Measurements from ENCODE around the gene RFX1.
"Not testable (repeated sequence)": the region's sequence is repeated elsewhere in the genome, so short reads cannot be mapped to it uniquely, and the experiment has no call there.

The RFX1 gene

DNA sequence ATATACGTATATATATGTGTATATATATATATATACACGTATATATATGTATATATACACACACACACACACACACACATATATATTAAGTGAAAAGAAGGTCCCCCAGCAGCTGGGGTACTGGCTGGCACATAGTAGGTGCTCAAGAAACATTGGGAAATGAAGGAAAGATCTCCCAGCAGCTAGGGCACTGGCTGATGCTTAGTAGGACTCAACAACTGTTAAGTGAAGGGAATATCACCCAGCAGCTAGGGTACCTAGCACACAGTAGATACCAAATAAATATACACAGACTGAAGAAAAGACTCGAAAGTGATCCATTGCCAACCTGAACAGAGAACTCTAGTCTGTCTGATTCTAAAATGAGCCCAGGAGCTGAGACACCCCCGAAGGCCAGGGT is 80.1 kb downstream of the RFX1 start:
- DNase-seq (ENCODE audit: low spot score): no peak
- H3K36me3 Mint-ChIP-seq (ENCODE audit: low read depth): peaks cover 27% of the 10 kb centered on the region
- no peak overlapping the region for H3K4me3 Mint-ChIP-seq
- no peaks in the 10 kb centered on the region for H3K4me1 Mint-ChIP-seq (ENCODE audit: low read depth)
- H3K27me3 Mint-ChIP-seq (ENCODE audit: low read depth): no peaks in the 10 kb centered on the region
- H3K27ac Mint-ChIP-seq: no peak overlapping the region
- peaks cover 3% of the 10 kb centered on the region for H3K9me3 Mint-ChIP-seq

DNA sequence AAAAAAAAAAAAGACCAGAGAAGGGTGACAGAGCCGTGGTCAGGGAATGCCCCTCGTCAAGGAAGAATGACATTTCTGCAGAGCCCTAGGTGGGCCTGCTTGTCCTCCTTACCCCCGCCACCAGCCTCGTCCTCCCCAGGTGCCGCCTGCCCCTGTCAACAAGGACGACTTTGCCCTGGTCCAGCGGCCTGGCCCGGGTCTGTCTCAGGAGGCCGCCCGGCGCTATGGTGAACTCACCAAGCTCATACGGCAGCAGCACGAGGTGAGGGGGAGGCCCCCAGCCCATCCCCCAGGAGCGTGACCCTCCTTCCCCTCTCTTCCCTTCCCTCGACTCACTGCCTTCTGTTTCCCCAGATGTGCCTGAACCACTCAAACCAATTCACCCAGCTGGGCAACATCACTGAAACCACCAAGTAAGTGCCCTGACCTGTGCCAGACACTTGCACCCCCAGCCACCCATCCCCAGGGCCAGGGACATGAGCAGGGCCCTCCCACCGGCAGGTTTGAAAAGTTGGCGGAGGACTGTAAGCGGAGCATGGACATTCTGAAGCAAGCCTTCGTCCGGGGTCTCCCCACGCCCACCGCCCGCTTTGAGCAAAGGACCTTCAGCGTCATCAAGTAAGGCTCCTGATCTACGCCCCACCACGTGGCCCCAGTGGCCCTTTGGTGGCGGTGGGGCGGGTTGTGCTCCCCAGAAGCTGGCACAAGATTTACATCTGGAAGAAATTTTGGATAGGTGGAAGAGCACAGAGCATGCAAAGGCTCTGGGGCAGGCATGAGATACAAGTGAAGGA is 82.7 kb downstream of the RFX1 start:
- Mint-ChIP-seq H3K36me3 (ENCODE audit: low read depth) (peaks cover 41% of the 10 kb centered on the region), H3K9me3 (peaks cover 6% of the 10 kb centered on the region), H3K4me3 (no peak overlapping the region), H3K4me1 (ENCODE audit: low read depth) (no peaks in the 10 kb centered on the region), H3K27me3 (ENCODE audit: low read depth) (no peaks in the 10 kb centered on the region), H3K27ac (no peak overlapping the region)
- no peak for DNase-seq (ENCODE audit: low spot score)

GRCh38 chr19:13922118-13922517 is 84.0 kb downstream of the RFX1 start:
- H3K27me3 Mint-ChIP-seq (ENCODE audit: low read depth); H3K27ac Mint-ChIP-seq: not testable (repeated sequence)
- H3K36me3 Mint-ChIP-seq (ENCODE audit: low read depth): peaks cover 43% of the 10 kb centered on the region

GRCh38 chr19:13920940-13921747 is 85.0 kb downstream of the RFX1 start:
- Mint-ChIP-seq H3K4me3 (no peak overlapping the region), H3K9me3 (peaks cover 6% of the 10 kb centered on the region), H3K27me3 (ENCODE audit: low read depth) (no peaks in the 10 kb centered on the region), H3K36me3 (ENCODE audit: low read depth) (peaks cover 43% of the 10 kb centered on the region), H3K27ac (peak overlapping the region; percentile 65), H3K4me1 (ENCODE audit: low read depth) (no peaks in the 10 kb centered on the region)
- peak; percentile 30 for DNase-seq (ENCODE audit: low spot score)

More at GRCh38 chr19:13922118-13922517, 84.0 kb downstream of the RFX1 start:
- DNase-seq (ENCODE audit: low spot score); H3K4me1 Mint-ChIP-seq (ENCODE audit: low read depth); H3K4me3 Mint-ChIP-seq; H3K9me3 Mint-ChIP-seq: not testable (repeated sequence)

GRCh38 chr19:13920524-13920923 is 85.6 kb downstream of the RFX1 start:
- Mint-ChIP-seq H3K27me3 (ENCODE audit: low read depth) (no peaks in the 10 kb centered on the region), H3K4me1 (ENCODE audit: low read depth) (no peaks in the 10 kb centered on the region), H3K36me3 (ENCODE audit: low read depth) (peaks cover 42% of the 10 kb centered on the region), H3K27ac (no peak overlapping the region), H3K9me3 (peaks cover 6% of the 10 kb centered on the region), H3K4me3 (no peak overlapping the region)
- DNase-seq (ENCODE audit: low spot score): no peak

DNA sequence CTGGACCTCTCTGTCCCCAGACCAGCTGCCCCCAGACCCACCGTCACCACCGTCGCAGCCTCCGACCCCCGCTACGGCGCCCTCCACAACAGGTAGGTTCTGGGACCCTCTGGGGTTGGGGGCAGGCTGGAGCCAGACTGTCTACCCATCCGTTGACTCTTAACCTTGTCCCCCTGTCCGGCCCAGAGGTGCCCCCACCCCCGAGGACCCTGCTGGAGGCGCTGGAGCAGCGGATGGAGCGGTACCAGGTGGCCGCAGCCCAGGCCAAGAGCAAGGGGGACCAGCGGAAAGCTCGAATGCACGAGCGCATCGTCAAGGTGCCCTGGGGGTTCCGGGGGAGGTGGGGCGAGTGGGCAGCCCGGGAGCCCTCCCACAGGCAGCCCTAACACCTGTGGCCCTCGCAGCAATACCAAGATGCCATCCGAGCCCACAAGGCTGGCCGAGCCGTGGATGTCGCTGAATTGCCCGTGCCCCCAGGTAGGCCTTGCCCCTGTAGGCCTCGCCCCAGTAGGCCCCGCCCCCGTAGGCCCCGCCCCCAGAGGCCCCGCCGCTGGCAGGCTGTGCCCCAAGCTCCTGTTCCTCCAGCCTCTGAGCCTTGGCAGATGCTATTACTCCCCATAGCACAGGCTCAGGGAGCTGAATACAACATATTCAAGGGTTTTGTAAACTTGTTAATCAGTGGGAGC is 87.3 kb downstream of the RFX1 start:
- H3K4me1 Mint-ChIP-seq (ENCODE audit: low read depth): no peaks in the 10 kb centered on the region
- peaks cover 41% of the 10 kb centered on the region for H3K36me3 Mint-ChIP-seq (ENCODE audit: low read depth)
- H3K27ac Mint-ChIP-seq: no peak overlapping the region
- no peak for DNase-seq (ENCODE audit: low spot score)
- H3K27me3 Mint-ChIP-seq (ENCODE audit: low read depth): no peaks in the 10 kb centered on the region
- H3K9me3 Mint-ChIP-seq: peaks cover 6% of the 10 kb centered on the region
- no peak overlapping the region for H3K4me3 Mint-ChIP-seq

DNA sequence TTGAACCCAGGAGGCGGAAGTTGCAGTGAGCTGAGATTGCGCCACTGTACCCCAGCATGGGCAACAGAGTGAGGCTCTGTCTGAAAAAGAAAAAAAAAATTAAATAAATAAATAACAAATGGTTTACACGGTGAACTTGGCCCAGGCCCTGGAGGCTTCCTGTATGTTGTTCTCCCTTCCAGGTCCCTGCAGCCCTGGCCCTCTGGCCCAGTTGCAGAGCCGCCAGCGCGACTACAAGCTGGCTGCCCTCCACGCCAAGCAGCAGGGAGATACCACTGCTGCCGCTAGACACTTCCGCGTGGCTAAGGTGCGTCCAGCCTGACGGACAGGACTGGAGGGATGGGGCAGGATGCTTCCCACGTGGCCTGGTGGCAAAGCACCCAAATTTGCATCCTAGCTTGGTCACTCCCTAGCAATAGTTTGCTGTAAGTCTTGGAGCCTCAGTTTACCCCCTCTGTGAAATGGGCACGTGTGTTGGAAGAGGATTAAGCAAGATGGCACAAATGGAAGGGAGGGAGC is 88.2 kb downstream of the RFX1 start:
- Mint-ChIP-seq H3K36me3 (ENCODE audit: low read depth) (peaks cover 42% of the 10 kb centered on the region), H3K9me3 (peaks cover 6% of the 10 kb centered on the region), H3K4me1 (ENCODE audit: low read depth) (no peaks in the 10 kb centered on the region), H3K27ac (no peak overlapping the region), H3K4me3 (no peak overlapping the region), H3K27me3 (ENCODE audit: low read depth) (no peaks in the 10 kb centered on the region)
- no peak for DNase-seq (ENCODE audit: low spot score)

DNA sequence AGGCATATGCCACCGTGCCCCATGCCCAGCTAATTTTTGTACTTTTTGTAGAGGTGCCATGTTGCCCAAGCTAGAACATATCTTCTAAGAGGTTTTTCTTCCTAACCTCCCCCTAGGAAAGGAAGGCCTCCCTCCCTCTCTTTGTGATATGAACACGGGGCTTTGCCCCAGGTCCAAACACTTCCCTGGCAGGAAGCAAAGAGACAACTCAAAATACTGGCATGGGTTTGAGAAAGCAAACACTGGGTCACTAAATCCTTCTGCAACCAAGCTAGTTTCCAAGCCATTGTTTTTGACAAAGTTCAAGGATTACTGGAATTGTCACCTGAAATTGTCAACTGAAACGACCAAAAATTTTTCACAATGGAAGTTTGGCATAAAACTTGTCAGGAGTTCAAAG is 91.3 kb downstream of the RFX1 start:
- peaks cover 29% of the 10 kb centered on the region for H3K36me3 Mint-ChIP-seq (ENCODE audit: low read depth)
- H3K4me3 Mint-ChIP-seq: no peak overlapping the region
- no peaks in the 10 kb centered on the region for H3K9me3 Mint-ChIP-seq

DNA sequence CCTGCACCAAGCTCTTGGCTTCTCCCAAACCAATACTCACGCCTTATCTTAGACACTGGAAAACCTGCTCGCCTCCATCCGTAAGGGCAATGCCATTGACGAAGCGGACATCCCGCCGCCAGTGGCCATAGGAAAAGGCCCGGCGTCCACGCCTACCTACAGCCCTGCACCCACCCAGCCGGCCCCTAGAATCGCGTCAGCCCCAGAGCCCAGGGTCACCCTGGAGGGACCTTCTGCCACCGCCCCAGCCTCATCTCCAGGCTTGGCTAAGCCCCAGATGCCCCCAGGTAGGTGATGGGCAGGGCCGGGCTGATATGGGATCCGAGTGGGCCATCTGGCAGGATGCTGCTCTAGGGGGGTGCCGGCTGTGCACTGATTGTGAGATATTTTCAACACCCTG is 92.8 kb downstream of the RFX1 start:
- H3K27ac Mint-ChIP-seq: no peak overlapping the region
- no peak overlapping the region for H3K4me3 Mint-ChIP-seq
- no peaks in the 10 kb centered on the region for H3K4me1 Mint-ChIP-seq (ENCODE audit: low read depth)
- H3K36me3 Mint-ChIP-seq (ENCODE audit: low read depth): peaks cover 27% of the 10 kb centered on the region
- no peaks in the 10 kb centered on the region for H3K27me3 Mint-ChIP-seq (ENCODE audit: low read depth)
- no peaks in the 10 kb centered on the region for H3K9me3 Mint-ChIP-seq
- DNase-seq (ENCODE audit: low spot score): no peak

More for the DNA sequence above, 91.3 kb downstream of the RFX1 start:
- DNase-seq (ENCODE audit: low spot score): no peak
- H3K27me3 Mint-ChIP-seq (ENCODE audit: low read depth): no peaks in the 10 kb centered on the region
- no peak overlapping the region for H3K27ac Mint-ChIP-seq
- H3K4me1 Mint-ChIP-seq (ENCODE audit: low read depth): no peaks in the 10 kb centered on the region
